OCI-LY1 (cell line): ENCODE data around the gene BATF.

Experiments used
- H2AFZ ChIP-seq: fragments of 200-600 bp; sonication (generic), shearing (Covaris generic); 2 replicates; pipeline ENCODE4 v1.6.0; 2014; ENCODE audit warnings: antibody characterized with exemption, mild to moderate bottlenecking, low read length
- H3F3A ChIP-seq: fragments of 200-600 bp; sonication (generic), shearing (Covaris generic); 2 replicates; pipeline ENCODE4 v1.6.0; 2014; ENCODE audit warnings: mild to moderate bottlenecking, antibody characterized with exemption, low read length, moderate library complexity; ENCODE audit not compliant: insufficient read depth
- H3K27ac ChIP-seq: fragments of 200-600 bp; sonication (generic); 2 replicates; pipeline ENCODE4 v1.5.1; 2014; ENCODE audit warnings: low read length, mixed run types, mild to moderate bottlenecking, low read depth; ENCODE audit not compliant: poor library complexity, severe bottlenecking
- H3K27me3 ChIP-seq: fragments of 200-600 bp; sonication (generic); 2 replicates; pipeline ENCODE4 v1.6.0; 2014; ENCODE audit warnings: antibody characterized with exemption, mild to moderate bottlenecking, low read length, moderate library complexity; ENCODE audit not compliant: insufficient read depth
- H3K36me3 ChIP-seq: fragments of 200-600 bp; sonication (generic); 2 replicates; pipeline ENCODE4 v1.6.1; 2014; ENCODE audit warnings: mild to moderate bottlenecking, antibody characterized with exemption, low read length, moderate library complexity, mixed read lengths; ENCODE audit not compliant: insufficient read depth
- H3K4me1 ChIP-seq: fragments of 200-600 bp; sonication (generic); 2 replicates; pipeline ENCODE4 v1.5.1; 2014; ENCODE audit warnings: mild to moderate bottlenecking, low read length, moderate library complexity; ENCODE audit not compliant: insufficient read depth, severe bottlenecking
- H3K4me2 ChIP-seq: fragments of 200-600 bp; sonication (generic), shearing (Covaris generic); 2 replicates; pipeline ENCODE4 v1.6.1; 2014; ENCODE audit warnings: low read length
- H3K4me3 ChIP-seq: fragments of 200-600 bp; sonication (generic); 2 replicates; pipeline ENCODE4 v1.5.1; 2014; ENCODE audit warnings: low read length, low read depth, mild to moderate bottlenecking, mixed read lengths; ENCODE audit not compliant: poor library complexity, severe bottlenecking
- H3K79me2 ChIP-seq: fragments of 200-600 bp; shearing (Covaris generic); 2 replicates; pipeline ENCODE4 v1.6.1; 2016; ENCODE audit warnings: mixed run types, low read length, mixed read lengths; ENCODE audit not compliant: insufficient read depth
- H3K9ac ChIP-seq: fragments of 200-600 bp; sonication (generic), shearing (Covaris generic); 2 replicates; pipeline ENCODE4 v1.6.1; 2014; ENCODE audit warnings: mild to moderate bottlenecking, low read length, mixed read lengths
- H3K9me2 ChIP-seq: fragments of 200-600 bp; sonication (generic), shearing (Covaris generic); 2 replicates; pipeline ENCODE4 v1.6.1; 2014; ENCODE audit warnings: low read depth, mild to moderate bottlenecking, low read length, mixed read lengths
- H3K9me3 ChIP-seq: fragments of 200-600 bp; shearing (Covaris generic); 2 replicates; pipeline ENCODE4 v1.6.1; 2014; ENCODE audit warnings: low read length, mixed read lengths
- H4K20me1 ChIP-seq: fragments of 200-600 bp; sonication (generic), shearing (Covaris generic); 2 replicates; pipeline ENCODE4 v1.6.0; 2016; ENCODE audit warnings: mild to moderate bottlenecking, low read length; ENCODE audit not compliant: insufficient read depth
- CTCF ChIP-seq: fragments of 200-600 bp; sonication (generic), shearing (Covaris generic); IDR thresholded peaks from 2 replicates; pipeline ENCODE4 v1.5.1; 2017; ENCODE audit warnings: mild to moderate bottlenecking, antibody characterized with exemption, low read length, moderate library complexity, mixed read lengths
- EZH2 ChIP-seq: fragments of 200-600 bp; sonication (generic), shearing (Covaris generic); IDR thresholded peaks from 2 replicates; pipeline ENCODE4 v1.8.0; 2017; ENCODE audit warnings: borderline replicate concordance, mixed run types, mild to moderate bottlenecking, antibody characterized with exemption, low read length, moderate library complexity, mixed read lengths

BATF gene

GRCh38 chr14:75497701-75498100 lies 24.6 kb upstream of the BATF start:
- Histone ChIP-seq H3K9me3 (no peaks in the 10 kb centered on the region), H3K27me3 (no peaks in the 10 kb centered on the region), H3K36me3 (no peaks in the 10 kb centered on the region; the same call in 1 of the 2 replicates), H3K9me2 (no peaks in the 10 kb centered on the region), H4K20me1 (no peaks in the 10 kb centered on the region), H3K4me2 (no peak overlapping the region), H3K4me3 (no peak overlapping the region), H3K79me2 (no peaks in the 10 kb centered on the region), H3K9ac (no peak overlapping the region), H3F3A (no peaks in the 10 kb centered on the region), H3K4me1 (peaks cover 13% of the 10 kb centered on the region), H2AFZ (no peak overlapping the region), H3K27ac (no peak overlapping the region)
- TF ChIP-seq CTCF: no peak
- TF ChIP-seq EZH2: no peak

- Histone ChIP-seq H3K9ac (no peak overlapping the region), H3F3A (no peaks in the 10 kb centered on the region), H3K9me2 (no peaks in the 10 kb centered on the region), H3K9me3 (no peaks in the 10 kb centered on the region), H3K27me3 (no peaks in the 10 kb centered on the region), H4K20me1 (no peaks in the 10 kb centered on the region), H2AFZ (no peak overlapping the region), H3K4me3 (no peak overlapping the region), H3K4me2 (no peak overlapping the region), H3K4me1 (no peaks in the 10 kb centered on the region), H3K27ac (no peak overlapping the region), H3K36me3 (no peaks in the 10 kb centered on the region; the same call in 1 of the 2 replicates), H3K79me2 (no peaks in the 10 kb centered on the region)
- no peak for TF ChIP-seq CTCF
These were observed 23.0 kb upstream of the BATF start for GRCh38 chr14:75499084-75499875.

- no peaks in the 10 kb centered on the region for H3K36me3 ChIP-seq
These were observed 21.2 kb upstream of the BATF start for GRCh38 chr14:75501080-75501479.

More at GRCh38 chr14:75501080-75501479, 21.2 kb upstream of the BATF start:
- Histone ChIP-seq H3F3A (no peaks in the 10 kb centered on the region), H3K4me2 (no peak overlapping the region), H3K27me3 (no peaks in the 10 kb centered on the region), H3K9me2 (no peaks in the 10 kb centered on the region), H3K9me3 (no peaks in the 10 kb centered on the region), H3K27ac (no peak overlapping the region), H3K4me1 (no peaks in the 10 kb centered on the region), H4K20me1 (no peaks in the 10 kb centered on the region), H3K9ac (no peak overlapping the region), H2AFZ (no peak overlapping the region), H3K79me2 (no peaks in the 10 kb centered on the region), H3K4me3 (no peak overlapping the region)
- no peak for TF ChIP-seq CTCF
- no peak for TF ChIP-seq EZH2
